ENCODE data around the gene GRAPL.
"Not testable (repeated sequence)": the region's sequence is repeated elsewhere in the genome, so short reads cannot be mapped to it uniquely, and the experiment has no call there.

GRAPL gene

GRCh38 chr17:19196382-19197204 lies 69.2 kb downstream of the GRAPL start:
- not testable (repeated sequence) for DNase-seq

GRCh38 chr17:19202448-19202847 lies 75.1 kb downstream of the GRAPL start:
- DNase-seq: not testable (repeated sequence)

GRCh38 chr17:19203429-19203828 lies 76.0 kb downstream of the GRAPL start:
- DNase-seq: not testable (repeated sequence)

Data from fibroblast of skin of right quadriceps (primary cell).